Esophagus mucosa (tissue), 1 donor: ENCODE results near the gene KRTAP9-1. TPM values are rescaled to one million over a fixed set of nuclear protein-coding genes. Genes with fewer than 3 reads are reported as not detected.
"Not testable (repeated sequence)": the region's sequence is repeated elsewhere in the genome, so short reads cannot be mapped to it uniquely, and the experiment has no call there.

Experiments used
- ATAC-seq: fragments of 200-7000 bp; cut with Tn5 transposase; one replicate; pipeline ENCODE4 v1.9.1; 2020
- total RNA-seq: library from RNA; stranded (reverse); gene quantifications from one replicate; pipeline ENCODE4 v1.2.4, GENCODE V29; 2023
- donor health status: DM: yes; HTN: yes; CAD: no.

KRTAP9-1 gene
- total RNA-seq, 1 donor from 2014 or later, result not detected

- no peak for ATAC-seq
Observed at GRCh38 chr17:41178843-41179616, 10.7 kb upstream of the KRTAP9-1 start.

- ATAC-seq, result no peak
Observed at GRCh38 chr17:41184480-41184961, 5.2 kb upstream of the KRTAP9-1 start, which contains the start of gene KRTAP4-1. KRTAP4-1 (minus strand) TSS chr17:41184911; CDS start chr17:41184854, 57 bp downstream.

- no peak for ATAC-seq
Observed at GRCh38 chr17:41185001-41185400, 4.7 kb upstream of the KRTAP9-1 start.

- no peak for ATAC-seq
Observed at GRCh38 chr17:41186872-41187271, 2.8 kb upstream of the KRTAP9-1 start.

GRCh38 chr17:41190328-41190727, 641 bp downstream of the KRTAP9-1 start:
- no peak for ATAC-seq

- no peak for ATAC-seq
Observed at GRCh38 chr17:41196068-41196467, 6.4 kb downstream of the KRTAP9-1 start.

- ATAC-seq, result no peak
Observed at GRCh38 chr17:41199421-41200078, 9.9 kb downstream of the KRTAP9-1 start.

- no peak for ATAC-seq
Observed at GRCh38 chr17:41211845-41212466, 22.3 kb downstream of the KRTAP9-1 start.

GRCh38 chr17:41212524-41213169, 23.0 kb downstream of the KRTAP9-1 start:
- ATAC-seq, result no peak

- ATAC-seq, result no peak
Observed at GRCh38 chr17:41215681-41216080, 26.0 kb downstream of the KRTAP9-1 start.

- no peak for ATAC-seq
Observed at GRCh38 chr17:41223821-41224220, 34.1 kb downstream of the KRTAP9-1 start.

GRCh38 chr17:41226051-41226450, 36.4 kb downstream of the KRTAP9-1 start:
- ATAC-seq, result no peak

- ATAC-seq, result not testable (repeated sequence)
Observed at GRCh38 chr17:41226598-41227095, 37.0 kb downstream of the KRTAP9-1 start, which contains the start of gene KRTAP9-2. KRTAP9-2 (plus strand) TSS chr17:41226648; CDS start chr17:41226655, 7 bp downstream.

GRCh38 chr17:41230094-41230493, 40.4 kb downstream of the KRTAP9-1 start:
- ATAC-seq, result no peak

GRCh38 chr17:41231731-41232130, 42.0 kb downstream of the KRTAP9-1 start:
- ATAC-seq, result no peak

- not testable (repeated sequence) for ATAC-seq
Observed at GRCh38 chr17:41232399-41233105, 42.9 kb downstream of the KRTAP9-1 start, which contains the start of gene KRTAP9-3. KRTAP9-3 (plus strand) TSS chr17:41232449; CDS start chr17:41232502, 53 bp downstream.

- ATAC-seq, result not testable (repeated sequence)
Observed at GRCh38 chr17:41237116-41237515, 47.4 kb downstream of the KRTAP9-1 start.

GRCh38 chr17:41237949-41238437, 48.3 kb downstream of the KRTAP9-1 start, which contains the start of gene KRTAP9-8:
KRTAP9-8 (plus strand) TSS chr17:41237999; CDS start chr17:41238052, 53 bp downstream.
- not testable (repeated sequence) for ATAC-seq
